GM21619 (cell line): Measurements from ENCODE around the gene TMEM182.

ENCODE experiments used
- ATAC-seq: cut with Tn5 transposase; IDR thresholded peaks from one replicate; pipeline ENCODE4 v1.9.1; 2021; ENCODE audit not compliant: unreplicated experiment

The TMEM182 gene

GRCh38 chr2:102765061-102765460 lies 3.2 kb downstream of the TMEM182 start:
- ATAC-seq: no peak

DNA sequence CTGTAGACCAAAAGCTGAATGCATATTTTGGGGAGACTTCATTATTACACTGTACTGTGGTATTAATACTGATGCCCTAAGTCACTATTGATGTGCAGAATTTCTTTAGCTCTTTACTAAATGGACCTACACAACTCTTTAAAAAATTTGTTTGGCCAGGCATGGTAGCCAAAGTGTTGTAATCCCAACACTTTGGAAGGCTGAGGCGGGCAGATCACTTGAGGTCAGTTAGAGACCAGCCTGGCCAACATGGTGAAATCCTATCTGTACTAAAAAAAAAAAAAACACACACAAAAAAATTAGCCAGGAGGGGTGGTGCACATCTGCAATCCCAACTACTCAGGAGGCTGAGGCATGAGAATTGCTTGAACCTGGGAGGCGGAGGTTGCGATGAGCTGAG lies 6.4 kb downstream of the TMEM182 start:
- ATAC-seq: no peak

DNA sequence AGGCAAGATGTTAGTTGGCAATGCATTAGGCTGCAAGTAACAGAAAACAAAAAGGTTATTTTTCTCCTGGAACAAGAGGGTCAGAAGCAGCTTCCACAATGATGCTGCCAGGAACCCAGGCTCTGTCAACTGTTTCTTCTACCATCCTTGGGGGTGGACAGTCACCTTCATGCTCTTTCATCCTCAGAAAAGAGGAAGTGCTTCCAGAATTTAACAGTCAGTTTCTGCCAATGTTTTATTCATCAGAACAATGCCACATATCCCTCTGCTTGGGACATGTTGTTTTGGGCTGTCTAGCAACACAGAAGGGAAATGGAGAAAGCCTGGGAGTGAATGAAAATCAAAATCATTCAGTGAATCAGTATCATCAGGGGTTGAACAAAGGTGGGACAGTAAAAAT lies 7.1 kb downstream of the TMEM182 start:
- no peak for ATAC-seq

- ATAC-seq: no peak
These were observed 8.7 kb downstream of the TMEM182 start for GRCh38 chr2:102770506-102770905.

DNA sequence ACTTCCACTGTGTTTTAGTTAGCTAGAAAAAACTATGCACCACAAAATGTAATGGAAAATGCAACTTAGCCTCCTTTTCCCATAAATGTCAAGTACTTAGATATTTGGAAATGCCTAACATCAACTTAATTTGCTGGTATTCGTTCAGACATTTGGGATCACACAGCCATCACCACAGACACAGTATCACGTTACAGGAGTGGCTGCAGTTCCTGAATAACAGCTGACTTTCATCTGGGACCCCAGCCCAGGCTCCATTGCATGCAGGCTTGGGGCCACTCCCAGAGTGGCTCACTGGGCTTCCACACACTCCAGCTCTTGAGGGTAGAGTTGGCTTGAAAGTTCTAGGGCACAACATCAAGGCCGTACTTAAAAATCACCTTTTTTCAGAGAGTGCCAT lies 9.3 kb downstream of the TMEM182 start:
- no peak for ATAC-seq

DNA sequence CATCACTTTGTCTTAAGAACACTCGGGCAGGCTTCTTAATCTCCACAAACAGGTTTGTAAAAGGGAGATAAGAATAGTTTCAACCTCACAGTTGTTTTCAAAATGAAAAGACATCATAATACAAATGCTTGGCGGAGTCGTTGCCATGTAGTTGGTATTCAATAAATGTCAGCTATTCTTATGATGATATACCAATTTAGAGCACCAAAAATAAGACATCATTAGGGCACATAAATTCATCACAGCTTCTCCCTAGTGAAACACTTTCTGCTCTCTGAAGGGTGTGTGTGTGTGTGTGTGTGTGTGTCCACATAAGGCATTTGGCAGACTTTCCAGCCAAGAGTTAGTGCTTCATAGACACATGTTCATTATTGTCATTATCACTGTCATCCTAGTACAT lies 10.8 kb downstream of the TMEM182 start:
- ATAC-seq: no peak

GRCh38 chr2:102773149-102773705 lies 11.4 kb downstream of the TMEM182 start:
- no peak for ATAC-seq

- no peak for ATAC-seq
These were observed 16.4 kb downstream of the TMEM182 start for GRCh38 chr2:102778260-102778659.

GRCh38 chr2:102780467-102780866 lies 18.6 kb downstream of the TMEM182 start:
- ATAC-seq: no peak

DNA sequence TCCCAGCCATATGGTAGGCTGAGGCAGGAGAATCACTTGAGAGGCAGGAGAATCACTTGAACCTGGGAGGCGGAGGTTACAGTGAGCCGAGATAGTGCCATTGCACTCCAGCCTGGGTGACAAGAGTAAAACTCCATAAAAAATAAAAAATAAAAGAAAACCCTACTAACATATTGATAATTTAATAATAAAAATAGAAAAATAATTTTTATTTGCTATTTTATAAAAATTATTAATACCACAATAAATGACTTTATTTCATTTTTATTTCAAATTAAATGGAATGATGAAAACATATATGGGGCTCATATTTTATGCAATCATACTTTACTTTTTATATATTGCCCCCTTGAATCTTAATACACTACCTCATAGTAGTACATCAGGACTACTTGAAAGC lies 20.4 kb downstream of the TMEM182 start:
- no peak for ATAC-seq

GRCh38 chr2:102782933-102783332 lies 21.1 kb downstream of the TMEM182 start:
- no peak for ATAC-seq

DNA sequence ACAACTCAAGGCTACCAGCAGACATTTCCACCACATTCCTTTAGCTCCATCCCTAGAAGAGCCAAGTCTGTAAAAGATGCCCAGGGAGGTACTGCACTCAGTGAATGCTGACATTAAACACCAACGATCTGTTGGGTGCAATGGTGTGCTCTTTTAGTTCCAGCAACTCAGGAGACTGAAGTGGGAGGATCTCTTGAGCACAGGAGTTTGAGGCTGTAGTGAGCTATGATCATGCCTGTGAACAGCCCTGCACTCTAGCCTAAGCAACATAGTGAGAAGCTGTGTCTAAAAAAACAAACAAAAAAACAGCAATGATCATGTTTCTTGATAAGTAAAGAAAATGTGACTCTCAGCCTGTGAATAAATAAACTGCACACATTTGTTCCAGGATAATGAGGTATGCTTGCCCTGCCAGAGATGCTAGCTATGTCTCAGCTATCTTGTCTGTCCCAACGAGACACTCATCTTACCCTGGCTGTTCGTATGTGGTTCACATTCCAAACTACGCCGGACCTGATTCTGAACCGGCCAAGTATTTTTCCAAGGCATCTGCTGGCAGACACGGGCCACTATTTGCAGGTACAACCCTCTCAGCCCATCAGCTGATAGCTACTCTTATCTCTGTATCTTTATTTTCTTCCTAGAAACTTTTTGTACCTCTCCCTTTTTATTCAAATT lies 21.8 kb downstream of the TMEM182 start:
- ATAC-seq: no peak

DNA sequence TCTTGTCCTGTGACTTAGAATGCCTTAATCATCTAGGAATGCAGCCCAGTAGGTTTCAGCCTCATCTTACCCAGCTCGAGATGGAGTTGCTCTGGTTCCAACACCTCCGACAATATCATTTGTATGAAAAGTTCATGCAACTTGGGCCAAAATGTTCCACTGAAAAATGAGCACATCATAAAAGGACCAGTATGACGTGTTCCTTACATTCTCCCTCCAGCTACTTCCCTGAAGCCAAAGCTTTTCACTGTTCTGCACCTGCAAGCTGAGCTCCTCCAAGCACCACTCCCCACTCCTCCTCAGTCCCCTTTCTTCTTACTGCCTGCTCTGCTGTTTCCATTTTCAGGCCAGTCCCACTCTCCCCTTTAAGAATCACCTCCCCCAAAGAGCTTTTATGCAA lies 23.1 kb downstream of the TMEM182 start:
- ATAC-seq: no peak

- no peak for ATAC-seq
These were observed 26.5 kb downstream of the TMEM182 start for GRCh38 chr2:102788216-102788884.

GRCh38 chr2:102788885-102789260 lies 27.0 kb downstream of the TMEM182 start:
- ATAC-seq: no peak

DNA sequence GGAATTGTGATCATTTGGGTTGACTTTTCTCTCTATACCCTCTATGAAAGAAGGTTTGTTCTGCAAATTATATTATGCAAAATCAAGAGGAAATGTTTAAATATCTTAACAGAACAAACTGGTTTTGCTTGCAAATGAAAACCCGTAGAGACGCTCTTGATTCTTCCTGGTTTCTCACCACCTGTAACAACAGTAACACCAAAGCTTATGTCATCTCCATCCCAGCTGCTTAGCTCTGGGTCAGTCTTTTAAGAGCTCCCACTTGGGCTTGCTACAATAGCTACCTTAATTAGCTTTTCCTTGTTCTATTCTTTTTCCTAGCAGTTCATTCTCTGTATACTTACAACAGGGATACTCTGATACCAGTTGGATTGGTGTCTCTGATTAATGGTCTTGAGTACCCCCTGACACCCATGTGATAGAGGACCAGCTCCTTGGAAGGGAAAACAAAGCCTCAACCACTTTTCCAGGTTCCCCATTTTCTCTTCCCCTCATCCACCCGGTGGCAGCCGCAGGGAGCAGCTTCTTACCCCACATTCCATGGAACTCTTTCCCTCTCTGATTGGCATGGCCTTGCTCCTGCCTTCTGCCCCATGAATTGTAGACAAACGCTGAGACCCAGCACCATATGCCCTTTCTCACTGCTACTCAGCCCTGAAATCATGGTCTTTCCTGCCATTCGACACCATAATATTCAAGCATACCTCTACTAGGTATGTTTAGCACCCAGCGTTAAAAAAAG lies 27.7 kb downstream of the TMEM182 start:
- ATAC-seq: no peak

DNA sequence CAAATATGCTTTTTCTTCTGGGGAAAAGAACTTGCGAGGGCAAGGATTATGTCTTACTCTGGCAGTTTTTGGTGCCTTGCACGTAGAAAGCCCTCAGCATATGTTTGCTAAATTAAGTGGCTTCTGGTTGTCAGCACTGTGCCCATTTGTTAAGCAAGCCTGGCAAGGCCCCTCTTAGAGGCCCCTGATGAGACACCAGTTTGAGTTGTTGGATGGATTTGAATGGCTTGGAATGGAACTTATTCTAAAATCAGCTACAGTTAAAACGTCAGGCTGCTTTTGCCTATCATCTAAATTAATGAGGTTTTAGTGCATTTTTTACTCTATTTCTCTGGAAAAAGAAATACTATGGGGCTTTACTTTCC lies 28.2 kb downstream of the TMEM182 start:
- ATAC-seq: no peak

DNA sequence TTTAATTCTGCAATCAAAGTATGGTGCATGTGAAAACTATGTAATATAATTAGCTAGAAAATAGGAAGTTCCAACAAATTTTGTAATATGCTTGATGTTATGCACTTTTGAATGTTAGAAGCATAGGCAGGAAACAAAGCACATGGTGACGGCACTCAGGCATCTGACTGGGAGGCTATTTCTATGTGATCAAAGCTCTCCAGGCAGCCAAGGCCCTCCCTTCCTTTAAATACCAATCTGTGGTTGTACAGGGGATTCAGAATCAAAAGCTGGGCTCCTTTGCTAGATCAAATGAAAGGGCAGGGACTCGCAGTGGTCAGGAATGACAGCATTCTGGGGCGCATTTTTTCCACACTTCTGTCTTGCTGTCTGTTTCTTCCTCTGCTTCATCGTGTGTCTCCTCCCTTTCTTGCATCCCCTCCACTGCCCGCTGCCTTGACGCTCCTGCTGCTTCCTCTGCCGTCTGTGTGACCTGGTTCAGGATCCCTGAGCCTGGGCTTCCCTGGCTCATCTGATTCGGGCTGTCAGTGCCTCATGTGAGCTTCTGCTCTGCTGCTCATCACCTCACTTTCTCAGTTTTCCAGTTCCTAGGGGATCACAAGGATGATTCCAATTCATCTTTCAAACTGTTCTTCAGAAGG lies 30.9 kb downstream of the TMEM182 start:
- ATAC-seq: no peak

- no peak for ATAC-seq
These were observed 33.8 kb downstream of the TMEM182 start for GRCh38 chr2:102795641-102796040.

- ATAC-seq: no peak
These were observed 34.5 kb downstream of the TMEM182 start for GRCh38 chr2:102796337-102796736.

DNA sequence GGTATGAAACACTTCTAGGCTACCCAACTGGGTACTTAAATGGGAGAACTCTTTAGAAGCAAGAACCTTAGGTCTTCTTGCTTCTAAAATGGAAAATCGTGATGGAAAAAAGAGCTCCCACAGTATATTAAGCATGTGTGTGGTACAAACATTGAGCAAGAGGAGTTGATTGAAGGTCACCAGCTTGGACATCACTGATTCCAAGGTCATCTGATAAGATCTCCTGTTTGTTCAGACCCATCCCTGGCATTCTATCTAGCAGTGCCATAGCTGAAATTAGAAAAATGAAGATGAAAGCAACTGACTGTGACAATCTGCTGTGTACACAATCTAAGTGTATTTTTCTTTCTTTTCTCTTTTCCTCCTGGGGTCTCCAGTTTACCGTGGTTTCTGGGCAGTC lies 35.7 kb downstream of the TMEM182 start:
- no peak for ATAC-seq

GRCh38 chr2:102798181-102798580 lies 36.4 kb downstream of the TMEM182 start:
- ATAC-seq: no peak
